Common myeloid progenitor, CD34-positive (primary cell): ENCODE measurements around the gene RAMP1.

Experiments used
- CTCF ChIA-PET: fragments of 350-600 bp; sonication (Branson Sonifier 250); formaldehyde crosslinking; loops from one replicate; lab custom pipeline; 2021; ENCODE audit warnings: antibody characterized with exemption; lab: Charles Lee
- POLR2A ChIA-PET: fragments of 350-600 bp; sonication (Branson Sonifier 250); formaldehyde crosslinking; loops from one replicate; lab custom pipeline; 2021; ENCODE audit warnings: antibody characterized with exemption; lab: Charles Lee
- DNase-seq, 3 donors: peaks; one replicate each; pipeline versions ENCODE4 v3.0.0 to v3.0.0-alpha.2; 2013
- H3K27ac ChIP-seq, 2 experiments: 1 replicate in 1 of 2; 2 replicates in 1 of 2; pipeline ENCODE4 v1.7.0; 2013; ENCODE audit warnings: inconsistent platforms in 2 of 2, low read length in 2 of 2, mild to moderate bottlenecking in 2 of 2, low read depth in 1 of 2, moderate library complexity in 1 of 2; ENCODE audit not compliant: severe bottlenecking in 2 of 2, insufficient read depth in 1 of 2, poor library complexity in 1 of 2
- H3K27me3 ChIP-seq, 5 experiments: replicated peaks in 2 of 5; 1 replicate in 3 of 5; 2 replicates in 2 of 5; pipeline versions ENCODE4 v1.6.1 to v1.7.0; 2013; ENCODE audit warnings: low read length in 4 of 5, mild to moderate bottlenecking in 2 of 5, moderate library complexity in 2 of 5, inconsistent platforms in 1 of 5; ENCODE audit not compliant: insufficient read depth in 5 of 5, control insufficient read depth in 4 of 5
- H3K36me3 ChIP-seq, 4 experiments: 1 replicate in 2 of 4; 2 replicates in 2 of 4; pipeline versions ENCODE4 v1.6.1 to v1.7.0; 2013; ENCODE audit warnings: low read length in 3 of 4, control low read depth in 1 of 4, mild to moderate bottlenecking in 1 of 4; ENCODE audit not compliant: control insufficient read depth in 4 of 4, insufficient read depth in 4 of 4
- H3K4me1 ChIP-seq, 4 experiments: 1 replicate in 3 of 4; 2 replicates in 1 of 4; pipeline versions ENCODE4 v1.6.1 to v1.7.1; 2013; ENCODE audit warnings: low read length in 3 of 4, mild to moderate bottlenecking in 3 of 4, control low read depth in 1 of 4, inconsistent platforms in 1 of 4, moderate library complexity in 1 of 4; ENCODE audit not compliant: control insufficient read depth in 4 of 4, insufficient read depth in 4 of 4; ENCODE audit errors: control extremely low read depth in 1 of 4
- H3K4me3 ChIP-seq, 7 experiments: 1 replicate in 4 of 7; 2 replicates in 3 of 7; pipeline versions ENCODE4 v1.5.1 to v1.7.0; 2013; ENCODE audit warnings: mild to moderate bottlenecking in 7 of 7, low read length in 6 of 7, moderate library complexity in 6 of 7, inconsistent platforms in 2 of 7, low read depth in 2 of 7, control low read depth in 1 of 7; ENCODE audit not compliant: insufficient read depth in 4 of 7, control insufficient read depth in 1 of 7; ENCODE audit errors: extremely low read depth in 1 of 7
- H3K9me3 ChIP-seq, 5 experiments: 1 replicate in 4 of 5; 2 replicates in 1 of 5; pipeline versions ENCODE4 v1.6.1 to v1.7.1; 2013; ENCODE audit warnings: low read length in 4 of 5, mild to moderate bottlenecking in 2 of 5, inconsistent platforms in 1 of 5, low read depth in 1 of 5, moderate library complexity in 1 of 5; ENCODE audit not compliant: control insufficient read depth in 4 of 5, insufficient read depth in 2 of 5; ENCODE audit errors: control extremely low read depth in 1 of 5
- WGBS: methylation state at CpG from one replicate; pipeline ENCODE4 v1.1.5; 2013; ENCODE audit not compliant: insufficient coverage; 5-methylcytosine and 5-hydroxymethylcytosine counted together

RAMP1 gene

DNA sequence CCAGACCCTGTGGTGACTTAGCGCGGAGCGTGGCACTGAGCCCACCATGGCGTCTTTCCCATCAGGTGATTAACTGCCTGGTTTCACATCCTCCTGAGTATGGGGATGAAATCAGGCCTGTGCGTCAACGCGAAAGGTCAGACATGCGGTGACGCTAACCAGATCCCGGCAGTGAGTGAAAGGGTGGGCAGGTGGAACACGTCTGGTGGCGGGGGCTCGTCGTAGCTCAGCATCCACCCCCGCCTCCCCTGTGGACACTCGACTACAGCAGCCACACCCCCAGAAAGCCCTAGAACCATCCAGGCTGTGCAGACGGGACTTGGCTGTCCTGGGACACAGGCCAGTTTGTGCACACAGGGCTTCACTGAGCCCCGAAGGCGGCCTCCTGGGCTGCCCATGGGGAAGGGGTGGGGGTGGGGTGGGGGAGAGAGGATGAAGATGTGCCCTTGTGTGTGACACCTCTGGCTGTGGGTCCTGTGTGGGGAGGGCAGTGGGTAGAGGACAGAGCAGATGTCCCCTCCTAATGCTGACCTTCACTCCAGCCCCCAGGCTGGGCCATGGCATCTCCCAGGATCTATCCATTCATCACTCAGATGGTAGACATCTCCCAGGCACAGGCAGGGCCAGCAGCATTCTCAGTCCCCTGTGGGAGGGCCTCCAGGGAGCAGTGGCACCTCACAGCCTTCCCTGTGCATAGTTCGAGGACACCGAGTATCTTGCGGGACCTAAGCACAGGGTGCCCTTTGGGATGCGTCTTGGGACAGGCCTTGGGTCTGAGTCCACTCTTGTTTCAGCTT is 27.5 kb downstream of the RAMP1 start:
- ChIA-PET POLR2A (no interaction called here), CTCF (interaction anchor here (0.6 to 1.3 kb wide), 2 partner anchors 10 to 112 kb away, joined by 3 read pairs; no protein-coding TSS in a partner anchor)
- Histone ChIP-seq H3K36me3 (no peaks in the 10 kb centered on the region), H3K27ac (no peak overlapping the region), H3K9me3 (no peaks in the 10 kb centered on the region), H3K4me1 (peaks cover 0 to 6% (median 3%) of the 10 kb centered on the region in 4 experiments), H3K4me3 (no peak overlapping the region), H3K27me3 (no peaks in the 10 kb centered on the region)
- no peak for DNase-seq
- 97% methylated on average over 20 of the region's 23 CpGs for WGBS

DNA sequence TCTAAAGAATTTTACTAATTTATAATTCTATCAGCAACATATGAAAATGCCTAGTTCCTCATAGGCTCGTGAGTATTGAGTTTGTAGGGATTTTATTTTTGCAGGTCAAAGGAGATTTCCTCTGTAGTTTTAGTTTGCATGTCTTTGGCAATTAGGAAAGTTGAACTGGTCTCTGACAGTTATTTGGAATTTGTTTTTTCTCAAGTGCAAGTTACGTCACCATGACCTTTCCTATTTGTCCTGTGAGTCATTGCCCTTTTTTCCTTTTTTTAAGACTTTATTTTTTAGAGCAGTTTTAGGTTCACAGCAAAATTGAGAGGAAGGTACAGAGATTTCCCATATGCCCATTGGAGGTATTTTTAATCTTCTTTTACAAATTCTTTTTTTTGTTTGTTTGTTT is 29.0 kb downstream of the RAMP1 start:
- Histone ChIP-seq H3K9me3 (no peaks in the 10 kb centered on the region), H3K36me3 (no peaks in the 10 kb centered on the region), H3K4me3 (no peak overlapping the region), H3K27ac (no peak overlapping the region), H3K4me1 (peaks cover 5 to 21% (median 14%) of the 10 kb centered on the region in 4 experiments), H3K27me3 (no peaks in the 10 kb centered on the region)
- ChIA-PET POLR2A (no interaction called here), CTCF (no interaction called here)
- WGBS = no CpG with 5 or more reads among the region's 2 CpGs
- DNase-seq = no peak

GRCh38 chr2:237889016-237889415 is 29.6 kb downstream of the RAMP1 start:
- Histone ChIP-seq H3K27me3 (no peaks in the 10 kb centered on the region), H3K9me3 (no peaks in the 10 kb centered on the region), H3K36me3 (no peaks in the 10 kb centered on the region), H3K4me1 (peaks cover 5 to 24% (median 16%) of the 10 kb centered on the region in 4 experiments), H3K27ac (no peak overlapping the region), H3K4me3 (no peak overlapping the region)
- ChIA-PET POLR2A (no interaction called here), CTCF (no interaction called here)
- DNase-seq = no peak
- WGBS = 98% methylated on average over 4 of the region's 8 CpGs

DNA sequence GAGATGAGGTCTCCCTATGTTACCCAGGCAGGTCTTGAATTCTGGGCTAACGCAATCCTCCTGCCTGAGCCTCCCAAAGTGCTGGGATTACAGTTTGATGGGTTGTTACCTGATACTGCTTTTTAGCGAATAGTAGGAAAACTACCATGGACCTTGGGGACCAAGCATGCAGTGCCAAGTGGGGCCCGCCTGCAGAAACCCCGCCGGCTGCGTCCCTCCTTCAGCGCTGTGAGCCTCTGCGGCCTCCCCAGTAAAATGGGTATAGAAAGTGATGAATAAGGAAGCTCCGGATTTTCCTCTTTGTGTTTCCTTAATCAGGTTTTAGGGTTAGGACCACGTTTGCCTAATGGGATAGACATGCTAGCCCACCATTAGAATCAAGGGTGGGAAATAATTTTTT is 30.4 kb downstream of the RAMP1 start:
- H3K27me3 ChIP-seq = no peaks in the 10 kb centered on the region
- WGBS = 96% methylated on average over 10 of the region's 10 CpGs
- H3K9me3 ChIP-seq = no peaks in the 10 kb centered on the region
- H3K36me3 ChIP-seq = no peaks in the 10 kb centered on the region
- peaks cover 5 to 31% (median 16%) of the 10 kb centered on the region in 4 experiments for H3K4me1 ChIP-seq
- H3K27ac ChIP-seq = no peak overlapping the region
- DNase-seq = no peak
- CTCF ChIA-PET = no interaction called here
- no peak overlapping the region for H3K4me3 ChIP-seq
- POLR2A ChIA-PET = no interaction called here

- Histone ChIP-seq H3K27me3 (no peaks in the 10 kb centered on the region), H3K4me1 (peaks cover 5 to 41% (median 16%) of the 10 kb centered on the region in 4 experiments), H3K36me3 (peaks cover 0 to 3% (median 0%) of the 10 kb centered on the region in 4 experiments), H3K4me3 (no peak overlapping the region), H3K27ac (no peak overlapping the region), H3K9me3 (no peaks in the 10 kb centered on the region)
- whole genome bisulfite sequencing = no CpG with 5 or more reads among the region's 2 CpGs
- POLR2A ChIA-PET = interaction anchor here (0.9 kb wide), 1 partner anchor 86 kb away, joined by 3 read pairs; no protein-coding TSS in a partner anchor
- DNase-seq = peak; percentile 30 to 84 (median 75)
- CTCF ChIA-PET = interaction anchor here (0.8 kb wide), 1 partner anchor 34 kb away, joined by 3 read pairs; no protein-coding TSS in a partner anchor
Observed at GRCh38 chr2:237892478-237892877, 33.1 kb downstream of the RAMP1 start.

DNA sequence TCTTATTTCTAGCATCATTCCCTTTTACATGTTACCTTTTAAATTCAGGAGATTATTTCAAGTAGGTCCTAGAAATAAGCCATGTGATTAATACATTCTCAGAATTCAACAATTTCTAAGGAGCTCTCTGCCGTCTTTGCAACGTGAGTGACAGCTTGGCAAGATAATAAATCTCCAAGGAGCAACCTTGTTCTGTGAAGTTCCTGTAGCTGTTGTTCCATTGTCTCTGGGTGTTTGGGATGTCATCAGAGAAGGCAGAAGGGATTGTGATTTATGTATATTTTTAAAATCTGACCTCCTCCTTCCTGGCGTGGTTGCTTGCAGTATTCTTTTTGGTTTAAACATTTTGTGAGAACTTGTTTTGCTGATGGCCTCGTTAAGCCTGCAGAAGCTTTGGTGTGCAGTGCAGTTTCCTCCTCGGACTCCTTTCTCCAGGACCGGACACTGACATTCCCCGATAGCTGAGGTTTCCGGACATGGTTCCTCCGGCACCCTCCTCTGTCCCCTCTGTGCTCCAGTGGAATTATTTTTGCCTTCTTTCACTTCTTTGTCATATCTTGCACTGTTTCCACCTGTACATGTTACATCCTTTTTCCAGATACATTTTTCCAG is 33.7 kb downstream of the RAMP1 start:
- WGBS = 42% methylated on average over 7 of the region's 9 CpGs

More for the DNA sequence above, 33.7 kb downstream of the RAMP1 start:
- Histone ChIP-seq H3K4me1 (peaks cover 7 to 46% (median 19%) of the 10 kb centered on the region in 4 experiments), H3K4me3 (peak overlapping the region in 1 of 7 experiments; percentile 31), H3K9me3 (no peaks in the 10 kb centered on the region), H3K27ac (no peak overlapping the region), H3K27me3 (no peaks in the 10 kb centered on the region), H3K36me3 (peaks cover 0 to 3% (median 0%) of the 10 kb centered on the region in 4 experiments)
- CTCF ChIA-PET = interaction anchor here (0.8 kb wide), 1 partner anchor 35 kb away, joined by 3 read pairs; no protein-coding TSS in a partner anchor
- peak in 1 of 3 donors; percentile 16 for DNase-seq
- POLR2A ChIA-PET = interaction anchor here (0.5 to 0.9 kb wide), 2 partner anchors 86 to 162 kb away, joined by 3 read pairs; no protein-coding TSS in a partner anchor
